HL-60/S4 treated with phorbol 12-myristate 13-acetate at 8.2 ng/mL for 4 days and 3 days (cell line): ENCODE data around the gene UBE3B.

ENCODE experiments used
- in situ Hi-C: fragments of 300-500 bp; cut with MboI; formaldehyde crosslinking; loops from 2 replicates; pipeline ENCODE4 v1.15.0; 2022; ENCODE audit warnings: low sequenced_read_pairs

The UBE3B gene

DNA sequence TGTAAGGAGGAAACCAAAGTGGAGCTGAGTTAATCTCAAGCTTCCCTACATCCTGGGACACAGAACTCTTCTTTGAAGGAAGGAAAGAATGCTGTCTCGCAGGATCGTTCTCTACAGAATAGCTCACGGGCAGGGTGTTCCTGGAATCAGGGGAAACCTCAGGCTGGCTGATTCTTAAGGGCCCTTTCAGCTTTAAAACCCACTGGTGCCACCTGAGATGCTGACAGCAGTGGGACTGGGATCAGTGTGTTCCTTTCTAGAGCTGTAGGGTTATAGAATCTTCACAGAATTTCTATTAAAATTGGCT, 47.8 kb downstream of the UBE3B start:
- in situ Hi-C loops = loop anchor here (10.0 kb wide), 1 partner anchor 250 kb away; no protein-coding TSS in a partner anchor

DNA sequence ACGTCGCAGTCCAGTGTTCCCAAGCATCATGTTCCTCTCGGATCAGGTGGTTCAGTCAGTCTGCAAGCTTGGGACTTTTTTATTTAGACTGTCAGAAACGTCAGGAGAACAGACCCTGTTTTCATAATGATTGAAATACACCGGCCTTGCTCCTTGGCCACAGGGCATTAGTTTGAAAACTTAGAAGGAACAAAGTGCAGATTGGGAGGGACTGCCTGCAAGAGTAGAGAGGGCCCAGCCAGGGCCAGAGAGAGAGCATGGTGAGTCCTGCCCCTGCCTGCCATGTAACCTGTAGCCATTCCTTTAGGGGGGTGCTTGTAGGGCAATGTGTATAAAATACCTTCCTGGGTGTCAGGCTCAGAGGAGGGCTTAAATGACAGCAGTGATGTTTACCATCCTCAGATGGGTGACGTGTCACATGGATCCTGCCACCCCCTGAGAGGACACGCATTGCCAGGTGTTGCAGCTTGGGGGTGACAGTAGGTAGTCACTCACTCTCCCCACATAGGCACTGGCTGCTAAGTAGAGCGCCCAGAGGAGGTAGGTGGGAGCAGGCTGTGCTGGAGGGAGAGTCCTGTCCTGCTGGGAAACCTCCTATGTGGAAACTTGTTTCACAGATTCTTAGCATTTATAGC, 50.2 kb downstream of the UBE3B start:
- in situ Hi-C loops = loop anchor here (10.0 kb wide), 1 partner anchor 247 kb away; no protein-coding TSS in a partner anchor

DNA sequence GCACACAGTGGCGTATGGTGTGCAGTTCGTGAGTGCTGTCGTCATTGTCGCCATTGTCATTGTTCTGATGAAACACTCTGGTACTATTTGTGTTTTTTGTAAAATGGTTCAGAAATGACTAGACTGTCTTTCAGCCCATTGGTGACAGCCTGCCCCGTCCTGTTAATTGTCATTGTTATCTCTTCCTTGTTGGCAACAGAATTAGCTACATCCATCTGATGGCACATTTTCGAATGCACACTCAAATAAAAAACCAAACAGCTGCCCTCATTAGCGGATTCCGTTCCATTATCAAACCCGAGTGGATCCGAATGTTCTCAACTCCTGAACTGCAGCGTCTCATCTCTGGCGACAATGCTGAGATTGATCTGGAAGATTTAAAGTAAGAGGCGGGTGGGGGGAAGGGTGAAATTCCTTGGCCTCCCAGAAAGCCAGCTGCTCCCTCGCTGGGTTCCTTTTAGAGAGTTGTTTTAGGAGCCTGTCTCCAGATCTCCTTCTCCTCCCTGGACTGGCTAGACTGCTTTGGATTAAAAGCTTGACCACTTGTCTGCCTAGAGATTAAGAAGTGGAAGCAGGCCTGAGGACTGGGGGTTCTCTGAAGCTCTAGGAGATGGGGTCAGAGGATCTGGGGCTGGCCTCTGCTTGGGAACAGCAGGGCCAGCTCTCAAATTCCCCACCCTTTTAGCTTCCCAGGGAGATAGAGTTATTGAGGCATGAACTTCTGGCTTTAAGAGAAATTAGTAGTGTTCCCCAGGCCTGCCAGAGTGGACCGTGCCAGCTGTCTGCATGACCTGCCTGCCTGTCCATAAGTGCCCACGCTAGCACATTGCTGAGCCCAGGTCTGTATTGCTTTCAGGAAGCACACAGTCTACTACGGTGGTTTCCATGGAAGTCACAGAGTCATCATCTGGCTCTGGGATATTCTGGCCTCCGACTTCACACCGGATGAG, 52.5 kb downstream of the UBE3B start:
- in situ Hi-C loops = loop anchor here (10.0 kb wide), 1 partner anchor 245 kb away; no protein-coding TSS in a partner anchor

DNA sequence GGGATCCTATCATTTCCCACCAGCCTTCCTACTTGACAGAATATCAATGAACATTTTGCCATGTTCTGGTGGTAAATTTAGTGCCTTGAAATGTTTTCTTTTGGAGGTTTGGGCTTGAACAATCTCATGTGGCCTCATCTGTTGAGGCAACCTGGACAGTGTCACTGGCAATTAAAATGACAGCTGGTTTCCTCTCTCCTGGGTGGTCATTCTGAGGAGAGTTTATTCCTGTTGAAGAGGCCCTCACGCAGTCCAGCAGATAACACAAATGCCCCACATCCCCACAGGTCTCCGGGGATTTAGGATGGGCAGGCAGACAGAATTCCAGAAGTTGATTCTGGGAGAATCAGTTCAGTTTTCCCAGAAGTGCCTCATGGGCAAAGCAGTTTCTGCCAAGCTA, 54.0 kb downstream of the UBE3B start:
- in situ Hi-C loops = no loop called here

DNA sequence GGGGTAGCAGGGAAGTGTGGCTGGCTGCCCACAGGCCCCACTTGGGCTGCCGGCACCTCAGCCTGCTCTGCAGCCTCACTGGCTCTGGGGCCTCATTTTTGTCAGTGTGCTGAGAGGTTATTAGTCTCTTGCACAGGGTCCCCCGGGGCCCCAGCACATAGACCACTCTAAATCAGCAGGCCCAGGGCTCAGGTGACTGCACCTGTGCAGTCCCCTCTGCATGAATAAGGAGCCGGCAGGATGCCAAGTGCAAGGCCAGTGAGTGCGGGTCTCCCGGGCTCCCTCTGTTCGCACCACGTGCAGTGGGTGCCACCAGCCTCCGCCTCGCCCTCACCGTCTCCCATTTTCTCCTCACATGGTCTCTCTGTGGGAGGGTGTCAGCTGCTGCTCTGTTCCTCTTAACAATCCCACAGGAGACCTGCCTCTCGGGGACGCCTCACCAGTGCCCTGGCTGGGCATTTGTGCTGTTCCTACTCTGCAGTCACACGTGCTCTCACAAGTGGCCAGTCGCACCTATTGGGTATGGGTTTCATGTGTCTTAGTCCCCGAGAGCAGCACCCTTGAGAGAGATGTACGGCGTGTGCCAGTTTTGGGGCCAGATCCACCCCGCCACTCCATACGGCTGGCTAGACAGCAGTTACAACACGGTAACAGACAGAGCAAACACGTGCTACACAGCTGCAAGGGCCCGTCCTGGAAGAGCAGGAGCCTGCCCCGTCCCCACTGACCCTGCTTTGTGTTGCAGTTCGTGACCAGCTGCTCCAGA, 55.5 kb downstream of the UBE3B start:
- in situ Hi-C loops = no loop called here

DNA sequence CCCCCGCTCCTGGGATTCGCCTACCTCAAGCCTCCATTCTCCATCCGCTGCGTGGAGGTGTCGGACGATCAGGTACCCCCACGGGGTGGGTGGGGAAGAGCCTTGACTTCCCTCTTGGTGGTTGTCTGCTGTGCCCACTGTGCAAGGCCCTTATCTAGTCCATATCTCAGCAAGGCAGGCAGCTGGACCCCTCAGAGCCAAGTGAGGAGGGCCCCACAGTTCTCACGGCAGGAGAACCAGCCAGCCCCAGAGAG, 56.0 kb downstream of the UBE3B start:
- in situ Hi-C loops = no loop called here

DNA sequence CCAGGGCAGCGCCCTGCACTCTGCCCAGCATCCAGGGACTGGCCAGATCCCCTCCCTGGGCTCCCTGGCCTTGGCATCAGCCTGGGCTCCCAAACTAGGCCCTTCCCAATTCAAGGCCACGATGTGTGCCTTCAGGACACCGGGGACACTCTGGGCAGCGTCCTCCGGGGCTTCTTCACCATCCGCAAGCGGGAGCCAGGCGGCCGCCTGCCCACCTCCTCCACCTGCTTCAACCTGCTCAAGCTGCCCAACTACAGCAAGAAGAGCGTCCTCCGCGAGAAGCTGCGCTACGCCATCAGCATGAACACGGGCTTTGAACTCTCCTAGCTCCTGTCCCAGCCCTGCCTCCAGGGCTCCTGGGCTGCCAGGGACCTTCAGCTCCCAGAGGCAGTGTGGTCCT, 57.0 kb downstream of the UBE3B start:
- in situ Hi-C loops = no loop called here

DNA sequence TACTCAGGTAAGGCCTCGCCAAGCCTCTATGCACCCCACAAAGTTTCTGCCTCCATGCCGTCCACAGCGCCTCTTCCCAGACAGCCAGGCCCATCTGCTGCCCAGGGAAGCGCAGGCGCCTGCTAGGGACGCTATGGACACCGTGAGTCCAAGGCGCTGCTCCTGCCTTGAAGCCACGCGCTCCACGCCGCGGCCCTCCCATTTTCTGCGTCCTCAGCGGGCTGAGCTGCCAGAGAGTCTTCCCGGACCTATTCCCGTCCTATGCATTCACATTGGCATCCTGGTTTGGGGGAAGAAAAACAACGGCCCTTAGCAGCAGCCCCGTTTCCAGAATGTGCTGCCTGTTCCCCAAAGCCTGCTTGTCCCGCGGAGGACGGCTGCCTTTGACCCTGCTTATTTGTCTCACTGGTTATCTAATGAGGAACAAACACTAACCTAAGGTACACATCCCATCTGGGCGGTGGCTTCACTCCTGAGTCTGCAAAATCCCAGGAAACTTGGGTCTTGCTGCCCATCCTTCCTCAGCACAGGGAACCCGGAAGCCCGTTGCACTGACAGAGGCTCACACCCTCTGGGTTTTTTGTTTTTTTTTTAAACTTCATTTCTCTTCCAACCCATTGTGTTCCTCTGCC, 57.9 kb downstream of the UBE3B start:
- in situ Hi-C loops = no loop called here

DNA sequence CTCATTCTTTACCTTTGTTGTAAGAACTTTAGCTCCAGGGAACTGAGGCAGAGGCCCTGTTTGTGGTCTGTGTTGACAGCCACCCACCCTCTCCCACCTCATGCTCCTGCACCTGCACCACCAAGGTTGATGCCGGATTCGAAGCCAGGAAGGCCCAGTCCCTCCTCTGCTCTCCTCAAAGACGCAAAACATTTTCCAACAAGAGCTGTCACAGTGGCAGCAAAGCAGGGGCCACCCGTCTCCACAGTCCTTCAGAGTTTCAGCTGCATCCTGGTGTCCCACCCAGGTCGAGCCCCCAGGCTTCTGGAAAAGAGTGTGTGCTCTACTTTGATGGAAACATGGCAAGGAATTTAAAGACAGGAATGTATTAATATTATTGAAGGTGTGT, 58.4 kb downstream of the UBE3B start:
- in situ Hi-C loops = no loop called here

DNA sequence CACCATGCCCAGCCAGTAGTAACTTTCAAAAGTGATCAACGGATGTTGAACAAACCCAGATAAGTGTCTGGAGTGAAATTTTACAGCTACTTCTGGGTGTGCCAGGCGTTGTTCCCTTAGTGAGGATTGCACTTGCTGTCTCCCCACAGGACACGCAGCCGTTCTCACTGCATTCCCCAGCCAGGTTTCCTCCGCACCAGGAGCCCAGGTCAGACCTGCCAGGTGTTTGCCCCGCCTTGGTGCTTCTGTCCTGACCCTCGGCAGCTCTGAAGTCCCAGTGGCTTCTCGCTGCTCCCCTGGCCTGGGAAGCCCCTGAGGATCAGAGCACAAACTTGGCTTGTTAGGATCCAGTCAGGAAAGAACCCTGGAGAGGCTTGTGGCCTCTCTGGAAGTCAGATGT, 59.7 kb downstream of the UBE3B start:
- in situ Hi-C loops = no loop called here

DNA sequence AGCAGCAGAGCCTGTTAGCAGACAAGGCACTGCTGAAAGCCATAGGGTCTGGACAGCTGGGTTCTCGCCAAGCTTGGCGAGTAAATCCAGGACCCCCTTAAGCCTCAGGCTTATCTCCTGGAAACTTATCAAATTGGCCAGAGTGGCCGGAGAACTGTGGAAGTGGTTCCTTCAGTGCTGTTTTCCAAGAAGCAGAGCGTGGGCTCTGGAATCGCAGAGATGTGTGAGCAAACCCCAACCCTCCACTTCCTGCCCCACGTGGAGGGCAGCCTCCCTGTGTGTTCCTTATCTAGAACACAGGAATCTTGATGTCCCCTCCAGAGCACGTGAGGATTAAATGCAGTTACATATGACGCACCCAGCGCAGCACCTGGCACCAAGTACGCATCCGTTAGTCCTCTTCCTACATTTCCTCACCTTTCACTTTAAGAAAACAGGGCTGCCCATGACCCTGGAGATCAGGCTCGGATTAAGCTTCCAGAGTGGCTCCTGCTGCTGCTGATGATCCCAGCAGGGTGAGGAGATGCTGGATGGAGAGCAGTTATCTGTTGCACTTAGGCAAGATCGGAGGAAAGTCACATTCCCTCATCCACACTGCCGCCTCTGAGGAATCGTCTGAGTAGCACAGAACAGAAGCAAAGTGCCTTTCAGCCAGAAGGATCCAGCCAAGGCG, 60.9 kb downstream of the UBE3B start:
- in situ Hi-C loops = no loop called here

DNA sequence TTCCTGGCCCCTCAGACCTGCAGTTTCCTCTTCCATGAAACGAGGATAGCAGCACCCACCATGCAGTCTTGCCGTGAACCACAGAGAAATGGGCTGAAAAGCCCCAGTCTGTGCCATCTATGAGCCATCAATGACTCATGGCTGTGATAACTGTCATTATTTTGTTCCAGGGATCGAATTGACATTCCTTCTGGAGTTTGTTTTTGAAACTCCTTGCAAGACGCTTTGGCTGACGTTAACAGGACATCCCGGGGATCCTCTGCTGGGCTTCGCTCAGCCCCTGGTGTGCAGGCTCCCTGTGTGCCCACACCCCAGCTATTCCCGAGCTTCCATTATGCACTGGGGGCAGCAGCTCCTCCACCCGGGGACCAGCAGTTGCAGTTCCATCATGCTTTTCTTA, 62.1 kb downstream of the UBE3B start:
- in situ Hi-C loops = no loop called here

DNA sequence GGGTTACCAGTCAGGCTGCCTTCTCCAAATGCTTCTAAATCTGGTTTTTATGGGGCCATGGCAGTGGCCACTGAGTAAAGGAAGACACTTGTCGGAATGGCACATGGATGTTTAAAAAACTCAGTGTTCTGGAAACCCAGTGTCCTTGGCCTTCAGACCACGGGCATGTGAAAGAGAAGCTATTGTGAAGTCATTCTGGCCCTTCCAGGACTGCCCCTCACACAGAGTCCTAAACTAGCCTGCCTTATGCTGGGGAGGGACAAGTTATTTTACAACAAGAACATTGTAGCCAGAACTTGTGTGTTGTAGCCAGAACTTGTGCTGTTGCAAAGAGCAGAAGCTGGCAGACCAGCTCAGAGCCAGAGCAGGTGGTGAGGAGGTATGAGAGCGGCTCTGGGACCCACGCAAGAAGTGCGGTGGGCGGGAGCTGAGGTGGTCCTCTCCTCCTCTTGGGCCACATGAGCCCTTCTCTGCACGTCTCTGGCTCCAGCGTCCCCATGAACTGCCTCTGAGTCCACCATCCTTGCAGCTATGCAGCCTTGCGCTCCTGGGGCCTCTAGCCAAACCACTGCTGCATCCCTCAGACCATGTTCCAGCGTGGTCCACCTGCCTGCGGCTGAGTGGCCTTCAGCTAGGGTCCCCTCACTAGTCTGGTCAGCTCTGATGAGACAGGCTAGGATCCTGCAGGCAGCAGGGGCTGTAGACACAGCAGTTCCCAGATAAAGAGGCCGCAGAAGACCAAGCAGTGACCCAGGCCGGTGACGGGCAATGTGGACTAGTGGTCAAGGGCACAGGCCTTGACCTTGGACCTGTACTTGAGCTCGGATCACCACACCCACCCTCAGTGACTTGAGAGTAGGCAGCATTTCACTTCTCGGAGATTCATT, 63.3 kb downstream of the UBE3B start:
- in situ Hi-C loops = no loop called here

DNA sequence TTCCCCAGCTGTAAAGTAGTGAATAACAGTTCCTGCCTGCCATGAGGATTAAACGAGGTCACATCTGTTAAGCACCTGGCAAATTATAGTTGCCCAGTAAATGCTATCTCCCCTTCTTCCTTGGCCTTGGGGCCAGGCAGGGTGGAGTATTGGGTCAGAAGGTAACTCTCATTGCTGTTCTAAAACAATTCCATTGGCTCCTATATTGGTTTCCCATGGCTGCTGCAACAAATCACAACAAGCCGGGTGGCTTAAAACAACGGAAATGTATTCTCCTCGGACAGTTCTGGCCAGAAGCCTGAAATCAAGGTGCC, 63.9 kb downstream of the UBE3B start:
- in situ Hi-C loops = no loop called here

DNA sequence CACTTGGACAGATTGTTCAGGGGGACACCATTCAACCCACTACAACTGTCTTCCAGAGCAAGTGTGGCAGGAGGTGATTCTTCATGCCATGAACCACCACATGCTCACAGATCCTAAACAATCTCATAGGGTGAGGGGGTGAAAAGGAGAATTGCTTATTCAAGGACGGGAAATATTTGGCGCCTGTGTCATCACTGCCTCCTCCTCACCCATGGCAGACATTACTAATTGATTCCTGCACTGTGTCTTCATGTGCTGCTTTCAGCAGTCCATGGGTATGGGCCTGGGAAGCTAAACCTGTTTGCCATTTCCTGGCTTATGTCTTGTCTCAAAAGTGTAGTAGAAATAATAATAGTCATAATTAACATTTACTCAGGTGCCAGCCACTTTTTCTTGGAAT, 64.6 kb downstream of the UBE3B start:
- in situ Hi-C loops = no loop called here

DNA sequence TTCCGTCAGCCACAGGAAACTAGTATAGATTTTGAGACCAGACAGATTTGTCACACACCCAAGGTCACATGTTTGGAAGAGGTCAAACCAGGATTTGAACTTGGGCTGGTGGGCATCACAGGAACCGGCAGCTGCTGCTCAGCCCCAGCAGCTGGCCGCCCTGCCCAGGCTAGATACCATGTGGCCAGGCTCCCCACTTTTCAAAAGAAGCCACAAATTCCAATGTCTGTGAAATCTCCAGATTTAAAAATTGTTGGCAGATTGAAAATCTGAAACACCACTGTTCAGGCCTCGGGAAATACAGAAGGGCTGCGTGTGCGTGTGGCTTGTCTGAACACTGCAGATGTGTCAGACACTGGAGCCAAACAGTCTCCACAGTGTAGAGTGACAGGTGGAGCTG, 65.4 kb downstream of the UBE3B start:
- in situ Hi-C loops = no loop called here

DNA sequence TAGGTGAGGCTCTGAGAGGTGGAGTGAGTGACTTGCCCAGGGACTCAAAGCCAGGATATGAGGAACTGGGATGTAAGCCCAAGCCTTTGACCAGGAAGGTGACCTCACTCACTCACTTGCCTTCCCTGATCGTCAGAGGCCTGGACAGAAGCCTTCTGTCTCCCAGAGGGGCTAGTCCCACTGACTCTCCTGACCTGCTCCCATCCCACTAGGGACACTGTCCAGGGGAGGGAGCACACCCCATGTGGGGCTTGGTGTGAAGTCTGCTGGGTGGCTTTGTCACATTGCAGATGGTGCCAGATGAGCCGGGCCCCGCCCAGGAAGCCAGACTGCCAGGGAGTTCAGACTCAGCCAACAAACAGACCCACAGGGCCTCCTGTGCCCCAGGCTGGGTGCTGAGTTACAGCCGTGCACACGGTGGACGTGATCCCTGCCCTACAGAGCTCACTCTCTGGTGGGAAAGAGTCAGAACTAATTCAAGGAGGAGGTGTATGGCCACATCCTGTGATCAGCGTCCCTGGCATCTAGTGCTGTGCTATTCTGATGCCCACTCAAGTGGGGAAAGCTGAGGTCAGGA, 67.6 kb downstream of the UBE3B start:
- in situ Hi-C loops = no loop called here

DNA sequence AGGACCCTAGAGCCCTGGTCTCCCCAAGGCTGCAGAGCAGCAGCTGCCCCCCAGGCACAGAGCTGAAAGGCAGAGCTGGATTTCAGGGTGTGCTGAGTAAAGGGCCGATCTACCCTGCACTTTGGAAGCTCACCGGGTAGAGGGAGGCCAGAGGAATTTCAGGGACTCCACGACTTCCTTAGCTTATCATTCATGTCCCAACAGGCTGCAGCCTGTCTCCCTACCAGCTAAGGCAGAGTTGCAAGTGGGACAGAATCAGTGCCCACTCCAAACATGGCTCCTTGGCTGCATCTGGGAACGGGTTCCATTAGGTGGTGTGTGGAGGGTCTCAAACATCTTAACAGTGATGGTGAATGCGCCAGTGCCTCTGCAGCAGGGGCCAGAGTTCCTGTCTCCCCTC, 68.4 kb downstream of the UBE3B start:
- in situ Hi-C loops = no loop called here

DNA sequence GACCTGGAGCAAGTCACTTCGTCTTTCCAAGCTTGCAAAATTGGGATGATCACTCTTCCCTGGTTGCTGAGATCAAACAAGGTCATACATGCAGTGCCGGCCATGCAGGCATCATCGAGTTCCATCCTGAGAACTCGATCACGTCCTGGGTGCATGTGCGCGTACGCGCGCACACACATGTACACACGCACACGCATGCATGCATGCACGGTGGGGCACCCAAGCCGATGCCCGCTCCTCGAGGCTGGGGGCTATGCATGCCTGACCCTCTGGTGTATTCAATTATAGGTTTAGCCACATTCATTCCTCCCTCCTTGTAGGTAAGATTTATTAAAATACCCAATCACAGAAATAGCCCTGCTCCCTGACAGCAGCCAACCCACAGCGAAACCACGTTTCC, 69.9 kb downstream of the UBE3B start:
- in situ Hi-C loops = no loop called here

DNA sequence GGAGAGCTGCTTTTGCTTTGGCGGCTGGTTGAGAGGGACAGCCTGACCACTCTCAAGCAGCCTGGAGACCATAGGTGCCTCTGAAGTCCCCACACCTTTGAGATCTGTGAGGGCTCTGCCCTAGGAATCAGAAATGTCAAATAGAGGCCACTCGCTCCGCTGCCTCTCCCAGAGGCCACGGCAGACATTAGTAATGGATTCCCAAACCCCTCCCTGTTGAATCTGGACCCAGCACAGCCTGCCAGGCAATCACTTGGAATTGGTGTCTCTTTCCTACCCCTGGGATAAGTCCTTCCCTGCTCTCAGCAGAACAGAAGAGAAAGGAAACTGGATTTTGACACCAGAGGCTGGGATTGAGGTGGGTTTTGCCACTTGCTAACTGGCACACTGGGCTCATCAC, 70.8 kb downstream of the UBE3B start:
- in situ Hi-C loops = no loop called here
